CD4-positive, alpha-beta memory T cell (primary cell): ENCODE results near the gene C3orf62. TPM values are rescaled to one million over a fixed set of nuclear protein-coding genes. Genes with fewer than 3 reads are reported as not detected.
"Not testable (repeated sequence)": the region's sequence is repeated elsewhere in the genome, so short reads cannot be mapped to it uniquely, and the experiment has no call there.

Source experiments
- CTCF ChIA-PET: fragments of 350-600 bp; sonication (Branson Sonifier 250); formaldehyde crosslinking; loops from one replicate; lab custom pipeline; 2021; ENCODE audit warnings: inconsistent platforms; ENCODE audit not compliant: partially characterized antibody; lab: Charles Lee
- POLR2A ChIA-PET: fragments of 350-600 bp; sonication (Branson Sonifier 250); formaldehyde crosslinking; loops from one replicate; lab custom pipeline; 2021; ENCODE audit not compliant: partially characterized antibody; lab: Charles Lee
- DNase-seq, 5 donors: peaks; one replicate each; pipeline versions ENCODE4 v3.0.0 to v3.0.0-alpha.2; 2020 to 2022; ENCODE audit warnings: mixed read lengths in 1 of 5
- H3K27ac ChIP-seq: one replicate; pipeline ENCODE4 v1.7.0; 2013; ENCODE audit warnings: low read depth, low read length
- H3K27me3 ChIP-seq: 2 replicates; pipeline ENCODE4 v1.7.0; 2013; ENCODE audit warnings: mild to moderate bottlenecking, low read length, moderate library complexity; ENCODE audit not compliant: insufficient read depth
- H3K36me3 ChIP-seq: 2 replicates; pipeline ENCODE4 v1.7.0; 2013; ENCODE audit warnings: mild to moderate bottlenecking, low read length, moderate library complexity; ENCODE audit not compliant: insufficient read depth
- H3K4me1 ChIP-seq: 2 replicates; pipeline ENCODE4 v1.7.0; 2013; ENCODE audit warnings: mild to moderate bottlenecking, low read length, moderate library complexity; ENCODE audit not compliant: insufficient read depth
- H3K4me3 ChIP-seq, 2 donors: one replicate each; pipeline ENCODE4 v1.7.0; 2013; ENCODE audit warnings: low read length in 2 of 2, mild to moderate bottlenecking in 1 of 2
- H3K9me3 ChIP-seq, 2 donors: one replicate each; pipeline ENCODE4 v1.7.0; 2013; ENCODE audit warnings: low read length in 2 of 2, control low read depth in 1 of 2; ENCODE audit not compliant: control insufficient read depth in 1 of 2
- H3K27ac Mint-ChIP-seq, 7 donors: one replicate each; pipeline ENCODE4 v1.8.0; 2020 to 2021; ENCODE audit warnings: mixed read lengths in 7 of 7, mild to moderate bottlenecking in 6 of 7, inconsistent platforms in 3 of 7, moderate library complexity in 3 of 7
- H3K27me3 Mint-ChIP-seq, 2 donors: one replicate each; pipeline ENCODE4 v1.8.0; 2020 to 2021; ENCODE audit warnings: mixed read lengths in 2 of 2
- H3K36me3 Mint-ChIP-seq, 2 donors: one replicate each; pipeline ENCODE4 v1.8.0; 2020 to 2021; ENCODE audit warnings: mixed read lengths in 2 of 2, inconsistent platforms in 1 of 2, mild to moderate bottlenecking in 1 of 2
- H3K4me1 Mint-ChIP-seq, 4 donors: one replicate each; pipeline ENCODE4 v1.8.0; 2020 to 2021; ENCODE audit warnings: mixed read lengths in 4 of 4, mild to moderate bottlenecking in 1 of 4
- H3K4me3 Mint-ChIP-seq, 8 donors: one replicate each; pipeline ENCODE4 v1.8.0; 2020 to 2021; ENCODE audit warnings: mixed read lengths in 8 of 8, mild to moderate bottlenecking in 7 of 8, moderate library complexity in 6 of 8, inconsistent platforms in 3 of 8
- H3K9me3 Mint-ChIP-seq, 8 donors: one replicate each; pipeline ENCODE4 v1.8.0; 2020 to 2021; ENCODE audit warnings: mixed read lengths in 8 of 8, mild to moderate bottlenecking in 5 of 8, inconsistent platforms in 3 of 8, moderate library complexity in 1 of 8
- intact Hi-C: fragments of 100-400 bp; cut with micrococcal nuclease; formaldehyde crosslinking; loops from one replicate; pipeline ENCODE4 v1.15.1; 2023
- polyA plus RNA-seq, 2 donors: library from polyadenylated mRNA; unstranded; fragments of 300-500 nt; fragmentation: Illumina TruSeq; gene quantifications; one replicate each; pipeline ENCODE4 v1.2.3, GENCODE V29; 2021
- total RNA-seq, 2 experiments: library from RNA; stranded (reverse); gene quantifications; one replicate each; pipeline ENCODE4 v1.2.3, GENCODE V29; 2021

C3orf62 gene
- total and polyA plus RNA-seq, 4 experiments from 2014 or later = 0.76 to 9.9 (median 6.0) TPM

GRCh38 chr3:49237344-49237743 is 39.7 kb downstream of the C3orf62 start:
- Mint-ChIP-seq H3K4me3 (no peak overlapping the region), H3K9me3 (peaks cover 0 to 41% (median 22%) of the 10 kb centered on the region in 8 donors), H3K27me3 (peaks cover 1% of the 10 kb centered on the region in 2 donors), H3K4me1 (no peaks in the 10 kb centered on the region), H3K36me3 (peaks cover under 1 to 13% of the 10 kb centered on the region in 2 donors), H3K27ac (no peak overlapping the region)
- Histone ChIP-seq H3K36me3 (no peaks in the 10 kb centered on the region), H3K27me3 (no peaks in the 10 kb centered on the region), H3K27ac (no peak overlapping the region), H3K4me1 (no peaks in the 10 kb centered on the region), H3K9me3 (peaks cover 0 to 13% of the 10 kb centered on the region in 2 donors), H3K4me3 (no peak overlapping the region)
- intact Hi-C loops = no loop called here
- no peak for DNase-seq
- ChIA-PET POLR2A (no interaction called here), CTCF (no interaction called here)

- ChIA-PET CTCF (no interaction called here), POLR2A (no interaction called here)
- H3K27ac ChIP-seq = no peak overlapping the region
- Mint-ChIP-seq H3K36me3 (peaks cover 5 to 13% of the 10 kb centered on the region in 2 donors), H3K27me3 (peaks cover 0 to 3% of the 10 kb centered on the region in 2 donors), H3K27ac (no peak overlapping the region), H3K4me3 (no peak overlapping the region), H3K4me1 (no peaks in the 10 kb centered on the region), H3K9me3 (peaks cover 0 to 52% (median 33%) of the 10 kb centered on the region in 8 donors)
- intact Hi-C loops = no loop called here
- DNase-seq = no peak
- no peaks in the 10 kb centered on the region for H3K4me1 ChIP-seq
- H3K4me3 ChIP-seq = no peak overlapping the region
- H3K9me3 ChIP-seq = peaks cover 0 to 13% of the 10 kb centered on the region in 2 donors
- H3K27me3 ChIP-seq = no peaks in the 10 kb centered on the region
- no peaks in the 10 kb centered on the region for H3K36me3 ChIP-seq
These were observed 40.8 kb downstream of the C3orf62 start for GRCh38 chr3:49236226-49236625.

DNA sequence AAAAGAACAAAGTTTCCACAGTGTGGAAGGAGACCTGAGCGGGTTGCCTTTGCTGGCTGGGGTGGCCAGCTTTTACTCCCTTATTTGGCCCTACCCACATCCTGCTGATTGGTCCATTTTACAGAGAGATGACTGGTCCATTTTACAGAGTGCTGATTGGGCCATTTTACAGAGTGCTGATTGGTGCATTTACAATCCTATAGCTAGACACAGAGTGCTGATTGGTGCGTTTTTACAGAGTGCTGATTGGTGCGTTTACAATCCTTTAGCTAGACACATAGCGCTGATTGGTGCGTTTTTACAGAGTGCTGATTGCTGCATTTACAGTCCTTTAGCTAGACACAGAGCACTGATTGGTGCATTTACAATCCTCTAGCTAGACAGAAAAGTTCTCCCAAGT is 48.2 kb downstream of the C3orf62 start:
- H3K4me3 ChIP-seq, CTCF ChIA-PET, H3K36me3 ChIP-seq, H3K27ac ChIP-seq, H3K27me3 Mint-ChIP-seq, H3K4me1 Mint-ChIP-seq, DNase-seq, POLR2A ChIA-PET, H3K27me3 ChIP-seq, H3K4me1 ChIP-seq, intact Hi-C loops, H3K4me3 Mint-ChIP-seq, H3K27ac Mint-ChIP-seq: not testable (repeated sequence)
- H3K9me3 ChIP-seq = peaks cover 0 to 24% of the 10 kb centered on the region in 2 donors
- H3K36me3 Mint-ChIP-seq = peaks cover 14 to 17% of the 10 kb centered on the region in 2 donors
- H3K9me3 Mint-ChIP-seq = peaks cover 5 to 83% (median 73%) of the 10 kb centered on the region in 8 donors

DNA sequence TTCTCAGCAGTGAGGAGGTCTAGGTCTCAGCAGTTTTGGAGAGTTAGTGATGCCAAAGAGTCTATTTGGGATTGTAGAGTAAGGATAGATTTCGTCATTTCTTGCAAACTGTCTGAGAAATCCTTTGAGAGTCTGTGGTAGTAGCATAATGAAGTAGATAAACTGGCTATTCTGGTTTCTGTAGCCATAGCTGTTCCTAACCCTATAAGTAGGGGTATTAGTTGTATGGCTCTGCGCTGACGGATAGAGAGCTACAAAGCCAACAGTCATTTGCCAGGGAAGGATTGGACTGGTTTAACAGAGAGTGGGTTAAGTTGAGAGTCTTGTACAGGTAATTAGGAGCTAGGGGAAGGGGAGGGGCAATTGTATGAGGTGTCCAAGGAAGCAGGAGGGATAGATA is 55.0 kb downstream of the C3orf62 start:
- no peaks in the 10 kb centered on the region for H3K27me3 ChIP-seq
- CTCF ChIA-PET = no interaction called here
- intact Hi-C loops = no loop called here
- Mint-ChIP-seq H3K36me3 (no peaks in the 10 kb centered on the region), H3K9me3 (peaks cover 2 to 18% (median 10%) of the 10 kb centered on the region in 8 donors), H3K4me1 (no peaks in the 10 kb centered on the region), H3K4me3 (no peak overlapping the region), H3K27ac (no peak overlapping the region), H3K27me3 (peaks cover 2 to 10% of the 10 kb centered on the region in 2 donors)
- POLR2A ChIA-PET = no interaction called here
- H3K4me3 ChIP-seq = no peak overlapping the region
- H3K4me1 ChIP-seq = no peaks in the 10 kb centered on the region
- no peak overlapping the region for H3K27ac ChIP-seq
- no peaks in the 10 kb centered on the region for H3K36me3 ChIP-seq
- H3K9me3 ChIP-seq = no peaks in the 10 kb centered on the region
- DNase-seq = no peak

DNA sequence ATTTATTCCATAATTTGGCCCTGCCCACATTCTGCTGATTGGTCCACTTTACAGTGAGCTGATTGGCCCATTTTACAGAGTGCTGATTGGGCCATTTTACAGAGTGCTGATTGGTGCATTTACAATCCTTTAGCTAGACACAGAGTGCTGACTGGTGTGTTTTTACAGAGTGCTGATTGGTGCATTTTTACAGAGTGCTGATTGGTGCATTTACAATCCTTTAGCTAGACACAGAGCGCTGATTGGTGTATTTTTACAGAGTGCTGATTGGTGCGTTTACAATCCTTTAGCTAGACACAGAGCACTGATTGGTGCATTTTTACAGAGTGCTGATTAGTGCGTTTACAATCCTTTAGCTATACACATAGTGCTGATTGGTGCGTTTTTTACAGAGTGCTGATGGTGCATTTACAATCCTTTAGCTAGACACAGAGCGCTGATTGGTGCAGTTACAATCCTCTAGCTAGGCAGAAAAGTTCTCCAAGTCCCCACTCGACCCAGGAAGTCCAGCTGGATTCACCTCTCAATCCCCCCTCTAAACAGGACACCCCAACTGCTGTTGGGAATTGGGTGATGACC is 56.0 kb downstream of the C3orf62 start:
- H3K4me1 ChIP-seq, H3K4me1 Mint-ChIP-seq, H3K36me3 Mint-ChIP-seq, CTCF ChIA-PET, H3K27me3 Mint-ChIP-seq, H3K27ac Mint-ChIP-seq, intact Hi-C loops, H3K27ac ChIP-seq, H3K4me3 ChIP-seq, H3K27me3 ChIP-seq, H3K9me3 ChIP-seq, H3K36me3 ChIP-seq, POLR2A ChIA-PET, DNase-seq, H3K4me3 Mint-ChIP-seq, H3K9me3 Mint-ChIP-seq: not testable (repeated sequence)

DNA sequence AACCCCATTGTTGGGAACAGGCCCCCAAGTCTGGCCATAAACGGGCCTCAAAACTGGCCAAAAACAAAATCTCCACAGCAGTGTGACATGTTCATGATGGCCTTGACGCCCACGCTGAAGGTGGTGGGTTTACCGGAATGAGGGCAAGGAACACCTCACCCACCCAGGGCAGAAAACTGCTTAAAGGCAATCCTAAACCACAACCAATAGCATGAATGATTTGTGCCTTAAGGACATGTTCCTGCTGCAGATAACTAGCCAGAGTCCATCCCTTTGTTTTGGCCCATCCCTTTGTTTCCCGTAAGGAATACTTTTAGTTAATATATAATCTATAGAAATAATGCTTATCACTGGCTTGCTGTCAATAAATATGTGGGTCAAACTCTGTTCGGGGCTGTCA is 57.9 kb downstream of the C3orf62 start:
- Histone ChIP-seq H3K4me3 (no peak overlapping the region), H3K27ac (no peak overlapping the region), H3K36me3 (no peaks in the 10 kb centered on the region), H3K27me3 (no peaks in the 10 kb centered on the region), H3K9me3 (no peaks in the 10 kb centered on the region), H3K4me1 (no peaks in the 10 kb centered on the region)
- Mint-ChIP-seq H3K4me3 (no peak overlapping the region), H3K27me3 (peaks cover 6 to 8% of the 10 kb centered on the region in 2 donors), H3K4me1 (no peaks in the 10 kb centered on the region), H3K9me3 (peaks cover 0 to 7% (median 0%) of the 10 kb centered on the region in 8 donors), H3K27ac (no peak overlapping the region), H3K36me3 (no peaks in the 10 kb centered on the region)
- CTCF ChIA-PET = no interaction called here
- intact Hi-C loops = no loop called here
- POLR2A ChIA-PET = no interaction called here
- DNase-seq = no peak
